ENCODE data around the gene SETBP1.

SETBP1 gene

GRCh38 chr18:44884431-44884830, 203.7 kb downstream of the SETBP1 start:
- DNase-seq, result no peak

- no peak for DNase-seq
Measured at GRCh38 chr18:44885507-44885906, 204.8 kb downstream of the SETBP1 start.

GRCh38 chr18:44887227-44887631, 206.5 kb downstream of the SETBP1 start:
- no peak for DNase-seq

- DNase-seq, result no peak
Measured at GRCh38 chr18:44889111-44889510, 208.4 kb downstream of the SETBP1 start.

- no peak for DNase-seq
Measured at GRCh38 chr18:44893045-44893706, 212.5 kb downstream of the SETBP1 start.

- no peak for DNase-seq
Measured at GRCh38 chr18:44893966-44894365, 213.3 kb downstream of the SETBP1 start.

- DNase-seq, result peak; percentile 24
Measured at GRCh38 chr18:44895176-44895798, 214.6 kb downstream of the SETBP1 start.

- no peak for DNase-seq
Measured at GRCh38 chr18:44896846-44897245, 216.2 kb downstream of the SETBP1 start.

GRCh38 chr18:44897411-44897810, 216.7 kb downstream of the SETBP1 start:
- DNase-seq, result no peak

GRCh38 chr18:44897816-44898215, 217.1 kb downstream of the SETBP1 start:
- DNase-seq, result no peak

GRCh38 chr18:44898498-44898897, 217.8 kb downstream of the SETBP1 start:
- no peak for DNase-seq

- no peak for DNase-seq
Measured at GRCh38 chr18:44899832-44900231, 219.1 kb downstream of the SETBP1 start.

GRCh38 chr18:44900627-44901026, 219.9 kb downstream of the SETBP1 start:
- DNase-seq, result no peak

GRCh38 chr18:44901283-44901682, 220.6 kb downstream of the SETBP1 start:
- no peak for DNase-seq

- DNase-seq, result no peak
Measured at GRCh38 chr18:44903327-44903726, 222.6 kb downstream of the SETBP1 start.

- no peak for DNase-seq
Measured at GRCh38 chr18:44904768-44905167, 224.1 kb downstream of the SETBP1 start.

GRCh38 chr18:44909191-44909719, 228.6 kb downstream of the SETBP1 start:
- DNase-seq, result no peak

GRCh38 chr18:44911260-44911659, 230.6 kb downstream of the SETBP1 start:
- no peak for DNase-seq

GRCh38 chr18:44911773-44912172, 231.1 kb downstream of the SETBP1 start:
- DNase-seq, result no peak

- DNase-seq, result no peak
Measured at GRCh38 chr18:44912740-44913478, 232.2 kb downstream of the SETBP1 start.

GRCh38 chr18:44914028-44914427, 233.3 kb downstream of the SETBP1 start:
- no peak for DNase-seq

- DNase-seq, result no peak
Measured at GRCh38 chr18:44915213-44915612, 234.5 kb downstream of the SETBP1 start.

GRCh38 chr18:44915661-44916060, 235.0 kb downstream of the SETBP1 start:
- DNase-seq, result no peak

Data from 8988T (cell line).